NCI-H128 (cell line): Measurements from ENCODE around the gene GCNT2.
"Not testable (repeated sequence)": the region's sequence is repeated elsewhere in the genome, so short reads cannot be mapped to it uniquely, and the experiment has no call there.

Source experiments
- DNase-seq: peaks from one replicate; lab custom pipeline; 2025; ENCODE audit not compliant: unreplicated experiment; lab: John Stamatoyannopoulos, UW

Gene GCNT2

DNA sequence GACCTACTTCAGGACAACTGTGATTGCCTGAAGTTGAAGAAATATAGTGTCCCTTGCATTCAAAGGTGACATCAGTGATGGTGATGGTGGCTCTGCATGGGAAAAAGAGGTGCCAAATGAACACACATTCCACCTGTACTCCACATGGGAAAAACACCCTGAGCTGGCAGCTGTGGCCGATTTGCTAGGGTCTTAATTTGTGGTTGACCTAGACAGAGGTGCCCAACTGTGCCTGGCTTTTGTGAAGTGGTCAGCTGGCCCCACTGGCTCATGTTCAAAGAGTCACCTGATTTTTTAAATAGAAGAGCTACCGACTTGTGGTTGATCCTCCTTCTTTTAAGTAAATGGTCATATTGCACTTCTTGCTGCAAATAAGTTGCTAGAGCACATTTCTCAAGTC, 7.6 kb upstream of the GCNT2 start:
- DNase-seq: no peak

GRCh38 chr6:10514049-10514780, 6.9 kb upstream of the GCNT2 start:
- DNase-seq: no peak

GRCh38 chr6:10516953-10517352, 4.2 kb upstream of the GCNT2 start:
- no peak for DNase-seq

- no peak for DNase-seq
These were observed 2.4 kb upstream of the GCNT2 start for GRCh38 chr6:10518557-10519407.

DNA sequence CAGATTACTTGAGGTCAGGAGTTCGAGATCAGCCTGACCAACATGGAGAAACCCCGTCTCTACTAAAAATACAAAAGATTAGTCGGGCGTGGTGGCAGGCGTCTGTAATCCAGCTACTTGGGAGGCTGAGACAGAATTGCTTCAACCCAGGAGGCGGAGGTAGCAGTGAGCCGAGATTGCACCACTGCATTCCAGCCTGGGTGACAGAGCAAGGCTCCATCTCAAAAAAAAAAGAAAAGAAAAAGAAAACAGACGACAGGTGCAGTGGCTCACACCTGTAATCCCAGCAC, 1.8 kb upstream of the GCNT2 start:
- DNase-seq: not testable (repeated sequence)

- DNase-seq: no peak
These were observed 683 bp upstream of the GCNT2 start for GRCh38 chr6:10520468-10520867.

- DNase-seq: no peak
These were observed 1.9 kb downstream of the GCNT2 start for GRCh38 chr6:10522929-10523573.

GRCh38 chr6:10526156-10526555, 5.0 kb downstream of the GCNT2 start:
- no peak for DNase-seq

- no peak for DNase-seq
These were observed 7.2 kb downstream of the GCNT2 start for GRCh38 chr6:10528158-10528981.

DNA sequence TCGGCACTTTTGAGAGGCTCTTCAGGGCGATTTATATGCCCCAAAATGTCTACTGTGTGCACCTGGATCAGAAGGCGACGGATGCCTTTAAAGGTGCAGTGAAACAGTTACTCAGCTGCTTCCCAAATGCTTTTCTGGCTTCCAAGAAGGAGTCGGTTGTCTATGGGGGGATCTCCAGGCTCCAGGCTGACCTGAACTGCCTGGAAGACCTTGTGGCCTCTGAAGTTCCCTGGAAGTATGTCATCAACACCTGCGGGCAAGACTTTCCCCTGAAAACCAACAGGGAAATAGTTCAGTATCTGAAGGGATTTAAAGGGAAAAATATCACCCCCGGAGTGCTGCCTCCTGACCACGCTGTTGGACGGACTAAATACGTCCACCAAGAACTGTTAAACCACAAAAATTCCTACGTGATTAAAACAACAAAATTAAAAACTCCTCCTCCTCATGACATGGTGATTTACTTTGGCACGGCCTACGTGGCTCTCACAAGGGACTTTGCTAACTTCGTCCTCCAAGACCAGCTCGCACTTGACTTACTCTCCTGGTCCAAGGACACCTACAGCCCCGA, 8.2 kb downstream of the GCNT2 start:
- DNase-seq: no peak

DNA sequence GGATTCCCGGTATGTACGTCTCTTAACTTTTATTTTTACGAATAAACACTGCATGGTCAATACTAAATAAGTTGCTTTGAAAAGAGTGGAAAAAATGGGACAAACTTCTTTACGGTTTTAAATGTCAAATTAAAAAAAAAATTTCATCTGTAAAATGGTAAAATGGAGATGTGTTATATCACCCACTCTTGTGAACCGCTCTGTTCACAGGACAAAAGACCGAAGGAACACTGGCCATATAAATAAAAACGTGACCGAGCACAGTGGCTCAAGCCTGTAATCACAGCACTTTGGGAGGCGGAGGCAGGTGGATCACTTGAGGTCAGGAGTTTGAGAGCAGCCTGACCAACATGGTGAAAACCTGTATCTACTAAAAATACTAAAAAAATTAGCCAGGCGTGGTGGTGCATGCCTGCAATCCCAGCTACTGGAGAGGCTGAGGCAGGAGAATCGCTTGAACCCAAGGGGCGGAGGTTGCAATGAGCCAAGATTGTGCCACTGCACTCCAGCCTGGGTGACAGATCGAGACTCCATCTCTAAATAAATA, 8.8 kb downstream of the GCNT2 start:
- not testable (repeated sequence) for DNase-seq

- no peak for DNase-seq
These were observed 10.4 kb downstream of the GCNT2 start for GRCh38 chr6:10531503-10531902.

DNA sequence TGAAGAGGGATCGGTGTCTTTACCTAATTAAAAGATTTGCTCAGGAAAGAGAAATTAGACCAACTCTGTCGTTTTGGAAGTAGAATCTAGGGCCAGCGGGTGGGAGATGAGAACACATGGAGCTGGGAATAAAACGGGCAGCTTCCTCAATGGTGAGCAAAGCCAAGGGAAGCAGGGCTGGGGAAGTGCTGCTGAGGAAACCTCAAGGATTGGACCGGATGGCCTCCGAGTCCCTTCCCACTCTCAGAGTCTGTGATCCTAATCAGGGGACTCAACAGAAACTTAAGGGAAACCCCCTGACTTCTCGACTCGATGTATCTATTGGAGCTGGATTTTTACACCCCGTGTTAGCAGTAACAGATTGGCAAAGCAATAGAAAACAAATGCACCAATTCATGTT, 10.8 kb downstream of the GCNT2 start:
- no peak for DNase-seq

GRCh38 chr6:10532392-10532791, 11.2 kb downstream of the GCNT2 start:
- DNase-seq: no peak

DNA sequence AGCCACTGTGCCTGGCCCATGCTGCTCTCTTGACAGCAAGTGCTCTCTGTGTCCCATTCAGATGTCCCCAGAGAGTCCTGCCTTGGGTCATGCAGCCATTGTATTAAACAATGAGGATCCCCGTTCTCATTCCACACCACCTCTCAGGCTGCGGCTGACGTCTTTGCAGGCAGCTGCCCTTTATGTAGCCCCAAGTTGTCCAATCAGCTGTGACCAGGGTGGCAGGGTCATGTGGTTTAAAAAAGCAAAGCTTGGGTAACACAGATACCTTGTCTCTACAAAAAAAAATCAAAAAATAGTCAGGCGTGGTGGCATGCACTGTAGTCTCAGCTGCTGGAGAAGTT, 13.2 kb downstream of the GCNT2 start:
- no peak for DNase-seq

DNA sequence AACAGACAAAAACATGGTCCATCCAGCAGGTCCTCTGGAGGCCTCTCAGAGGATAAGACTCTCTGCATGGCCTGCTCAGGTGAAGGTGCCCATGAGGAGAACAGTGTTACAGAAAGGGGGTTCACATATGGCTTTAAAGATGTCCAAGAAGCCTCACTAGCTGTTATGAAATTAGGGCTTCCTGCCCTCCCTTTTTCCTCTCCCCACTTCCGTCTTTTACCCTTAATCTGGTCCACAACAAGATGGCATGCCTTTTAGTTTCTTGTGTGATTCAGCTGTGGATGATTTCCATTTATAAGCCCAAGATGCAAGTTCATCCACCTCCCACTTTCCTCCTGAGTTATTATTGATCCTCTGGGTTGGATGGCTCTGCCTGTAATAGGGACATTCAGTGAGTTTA, 14.0 kb downstream of the GCNT2 start:
- DNase-seq: no peak

DNA sequence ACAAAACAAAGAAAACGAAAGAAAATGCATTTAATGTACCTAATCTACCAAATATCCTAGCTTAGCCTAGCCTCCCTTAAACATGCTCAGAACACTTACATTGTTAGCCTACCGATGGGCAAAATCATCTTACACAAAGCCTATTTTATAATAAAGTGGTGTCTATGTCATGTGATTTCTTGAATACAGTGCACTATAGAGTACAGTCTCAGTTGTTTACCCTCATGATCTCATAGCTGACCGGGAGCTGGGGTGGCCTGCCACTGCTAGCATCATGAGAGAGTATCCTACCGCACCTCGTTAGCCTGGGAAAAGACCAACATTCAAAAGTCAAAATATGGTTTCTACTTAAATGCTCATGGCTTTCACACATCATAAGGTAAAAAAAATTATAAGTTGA, 16.6 kb downstream of the GCNT2 start:
- DNase-seq: no peak

GRCh38 chr6:10540073-10540746, 19.1 kb downstream of the GCNT2 start:
- DNase-seq: no peak

DNA sequence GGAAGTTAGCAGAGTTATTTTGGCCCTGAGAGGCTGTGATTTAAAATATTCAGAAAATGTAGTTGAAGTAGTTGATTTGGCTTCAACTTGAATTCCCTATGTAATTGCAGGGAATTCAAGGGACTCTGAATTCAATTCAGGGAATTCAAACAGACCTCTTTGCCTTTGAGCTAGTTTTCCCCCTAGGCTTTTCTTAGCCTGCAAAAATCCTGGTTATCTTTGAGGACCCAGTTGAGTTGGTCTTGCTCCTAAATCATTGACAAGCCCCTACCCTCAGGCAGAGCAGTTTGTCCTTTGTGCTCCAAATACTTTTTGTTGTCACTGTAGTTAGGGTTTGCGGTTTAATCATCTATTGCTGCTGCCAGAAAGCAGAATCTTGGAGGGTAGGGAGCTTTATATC, 20.4 kb downstream of the GCNT2 start:
- DNase-seq: no peak

DNA sequence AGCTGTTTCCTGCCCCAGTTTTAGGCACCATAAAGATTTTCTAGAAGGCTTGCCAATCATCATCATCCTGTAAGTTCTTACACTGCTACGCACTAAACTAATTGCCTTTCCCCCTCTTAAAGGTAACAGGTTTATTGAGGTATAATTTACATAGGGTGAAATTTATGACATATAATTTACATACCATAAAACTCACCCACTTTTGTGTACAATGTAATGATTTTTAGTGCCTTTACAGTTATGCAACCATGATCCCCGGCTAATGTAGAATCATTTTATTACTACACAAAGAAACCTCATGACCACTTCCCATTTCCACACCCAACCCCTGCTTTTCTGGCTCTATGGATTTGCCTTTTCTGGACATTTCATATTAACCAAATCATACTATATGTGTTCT, 21.1 kb downstream of the GCNT2 start:
- DNase-seq: no peak
